Measurements from ENCODE around the gene RUNX3.

GRCh38 chr1:24875257-24875656 is 54.8 kb downstream of the RUNX3 start:
- TF ChIP-seq, protein P1, sequence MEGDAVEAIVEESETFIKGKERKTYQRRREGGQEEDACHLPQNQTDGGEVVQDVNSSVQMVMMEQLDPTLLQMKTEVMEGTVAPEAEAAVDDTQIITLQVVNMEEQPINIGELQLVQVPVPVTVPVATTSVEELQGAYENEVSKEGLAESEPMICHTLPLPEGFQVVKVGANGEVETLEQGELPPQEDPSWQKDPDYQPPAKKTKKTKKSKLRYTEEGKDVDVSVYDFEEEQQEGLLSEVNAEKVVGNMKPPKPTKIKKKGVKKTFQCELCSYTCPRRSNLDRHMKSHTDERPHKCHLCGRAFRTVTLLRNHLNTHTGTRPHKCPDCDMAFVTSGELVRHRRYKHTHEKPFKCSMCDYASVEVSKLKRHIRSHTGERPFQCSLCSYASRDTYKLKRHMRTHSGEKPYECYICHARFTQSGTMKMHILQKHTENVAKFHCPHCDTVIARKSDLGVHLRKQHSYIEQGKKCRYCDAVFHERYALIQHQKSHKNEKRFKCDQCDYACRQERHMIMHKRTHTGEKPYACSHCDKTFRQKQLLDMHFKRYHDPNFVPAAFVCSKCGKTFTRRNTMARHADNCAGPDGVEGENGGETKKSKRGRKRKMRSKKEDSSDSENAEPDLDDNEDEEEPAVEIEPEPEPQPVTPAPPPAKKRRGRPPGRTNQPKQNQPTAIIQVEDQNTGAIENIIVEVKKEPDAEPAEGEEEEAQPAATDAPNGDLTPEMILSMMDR (IDR thresholded peaks at IDR 0.05): no peak
- no peak for TF ChIP-seq POLR2A (IDR thresholded peaks at IDR 0.05)

Measured in thyroid gland (tissue), 4 donors.